CD4-positive, alpha-beta T cell (primary cell): Measurements from ENCODE around the gene BMX. TPM values are rescaled to one million over a fixed set of nuclear protein-coding genes. Genes with fewer than 3 reads are reported as not detected.

Experiments
- ATAC-seq: fragments of 200-7000 bp; cut with Tn5 transposase; one replicate; pipeline ENCODE4 v1.10.0; 2022; ENCODE audit warnings: mild to moderate bottlenecking; ENCODE audit not compliant: poor library complexity
- CTCF ChIA-PET: fragments of 350-600 bp; sonication (Branson Sonifier 250); formaldehyde crosslinking; loops from one replicate; lab custom pipeline; 2021; ENCODE audit warnings: antibody characterized with exemption, inconsistent platforms; lab: Charles Lee
- POLR2A ChIA-PET: fragments of 350-600 bp; sonication (Branson Sonifier 250); formaldehyde crosslinking; loops from one replicate; lab custom pipeline; 2021; ENCODE audit warnings: antibody characterized with exemption, inconsistent platforms; lab: Charles Lee
- DNase-seq, 14 experiments: peaks; one replicate each; pipeline ENCODE4 v3.0.0-alpha.2; 2013 to 2020; ENCODE audit warnings: mixed read lengths in 2 of 14
- H3K27ac ChIP-seq, 2 donors: one replicate each; pipeline versions ENCODE4 v1.5.1 to v1.7.0; 2013; ENCODE audit warnings: low read length in 2 of 2, low read depth in 1 of 2, mild to moderate bottlenecking in 1 of 2
- H3K27me3 ChIP-seq, 2 experiments: 1 replicate in 1 of 2; 2 replicates in 1 of 2; pipeline versions ENCODE4 v1.6.1 to v1.7.0; 2013; ENCODE audit warnings: low read length in 2 of 2, control low read depth in 1 of 2, mild to moderate bottlenecking in 1 of 2, moderate library complexity in 1 of 2; ENCODE audit not compliant: insufficient read depth in 2 of 2, control insufficient read depth in 1 of 2
- H3K36me3 ChIP-seq: one replicate; pipeline ENCODE4 v1.6.1; 2013; ENCODE audit warnings: low read length, control low read depth; ENCODE audit not compliant: insufficient read depth
- H3K4me1 ChIP-seq: one replicate; pipeline ENCODE4 v1.6.1; 2013; ENCODE audit warnings: low read length, control low read depth; ENCODE audit not compliant: insufficient read depth
- H3K4me3 ChIP-seq: one replicate; pipeline ENCODE4 v1.5.1; 2013; ENCODE audit warnings: mild to moderate bottlenecking, low read length, moderate library complexity
- H3K9me3 ChIP-seq, 2 experiments: 1 replicate in 1 of 2; 2 replicates in 1 of 2; pipeline versions ENCODE4 v1.6.1 to v1.7.0; 2013; ENCODE audit warnings: low read length in 2 of 2, mild to moderate bottlenecking in 2 of 2, control low read depth in 1 of 2, moderate library complexity in 1 of 2; ENCODE audit not compliant: control insufficient read depth in 1 of 2, insufficient read depth in 1 of 2
- H3K27ac Mint-ChIP-seq: one replicate; pipeline ENCODE4 v1.8.0; 2020; ENCODE audit warnings: mixed read lengths
- H3K27me3 Mint-ChIP-seq: one replicate; pipeline ENCODE4 v1.8.0; 2021; ENCODE audit warnings: mixed read lengths
- H3K36me3 Mint-ChIP-seq: one replicate; pipeline ENCODE4 v1.8.0; 2021; ENCODE audit warnings: low read depth, mixed read lengths
- H3K4me1 Mint-ChIP-seq: one replicate; pipeline ENCODE4 v1.8.0; 2021; ENCODE audit warnings: low read depth, mixed read lengths
- H3K4me3 Mint-ChIP-seq: one replicate; pipeline ENCODE4 v1.8.0; 2020; ENCODE audit warnings: mild to moderate bottlenecking, mixed read lengths
- H3K9me3 Mint-ChIP-seq: one replicate; pipeline ENCODE4 v1.8.0; 2020; ENCODE audit warnings: mixed read lengths
- CTCF ChIP-seq: fragments of 200-600 bp; IDR thresholded peaks from one replicate; pipeline ENCODE4 v1.8.0; 2022; ENCODE audit warnings: antibody characterized with exemption, mild to moderate bottlenecking
- intact Hi-C, 2 experiments: fragments of 100-400 bp; cut with DNase I in 1 of 2; cut with micrococcal nuclease in 1 of 2; formaldehyde crosslinking; loops; one replicate each; pipeline versions ENCODE4 v1.15.1 to v1.9.0; 2023 to 2025; cut with DNase I, micrococcal nuclease
- total RNA-seq, 174 experiments: library from RNA in 2 of 174; stranded (reverse) in 2 of 174; gene quantifications; one replicate each; pipeline ENCODE4 v1.2.3 and lab custom pipeline; 2021 to 2026

The BMX gene
- total RNA-seq, 2 experiments from 2014 or later: not detected

GRCh38 chrX:15509845-15510244 is 9.2 kb downstream of the BMX start:
- H3K4me1 ChIP-seq: no peaks in the 10 kb centered on the region
- ChIA-PET CTCF (no interaction called here), POLR2A (no interaction called here)
- H3K9me3 ChIP-seq: no peaks in the 10 kb centered on the region
- Mint-ChIP-seq H3K4me3 (no peak overlapping the region), H3K36me3 (no peaks in the 10 kb centered on the region), H3K4me1 (no peaks in the 10 kb centered on the region), H3K9me3 (no peaks in the 10 kb centered on the region), H3K27ac (no peak overlapping the region), H3K27me3 (no peaks in the 10 kb centered on the region)
- TF ChIP-seq CTCF: no peak
- H3K4me3 ChIP-seq: no peak overlapping the region
- H3K36me3 ChIP-seq: no peaks in the 10 kb centered on the region
- no peak overlapping the region for H3K27ac ChIP-seq
- ATAC-seq (no peak), DNase-seq (no peak)
- H3K27me3 ChIP-seq: peaks cover 0 to 4% of the 10 kb centered on the region in 2 experiments
- intact Hi-C loops: no loop called here

- H3K27me3 ChIP-seq: peaks cover 0 to 4% of the 10 kb centered on the region in 2 experiments
- no peaks in the 10 kb centered on the region for H3K36me3 ChIP-seq
- H3K9me3 ChIP-seq: no peaks in the 10 kb centered on the region
- no peak overlapping the region for H3K4me3 ChIP-seq
- ChIA-PET CTCF (no interaction called here), POLR2A (no interaction called here)
- no peak overlapping the region for H3K27ac Mint-ChIP-seq
- no peaks in the 10 kb centered on the region for H3K9me3 Mint-ChIP-seq
- H3K27me3 Mint-ChIP-seq: no peaks in the 10 kb centered on the region
- no peaks in the 10 kb centered on the region for H3K36me3 Mint-ChIP-seq
- H3K27ac ChIP-seq: no peak overlapping the region
- intact Hi-C loops: no loop called here
- H3K4me1 Mint-ChIP-seq: no peaks in the 10 kb centered on the region
- no peaks in the 10 kb centered on the region for H3K4me1 ChIP-seq
- no peak for TF ChIP-seq CTCF
- H3K4me3 Mint-ChIP-seq: no peak overlapping the region
- ATAC-seq (no peak), DNase-seq (no peak)
Observed at GRCh38 chrX:15511563-15511962, 11.0 kb downstream of the BMX start.

- no peaks in the 10 kb centered on the region for H3K36me3 Mint-ChIP-seq
- H3K9me3 Mint-ChIP-seq: no peaks in the 10 kb centered on the region
- ChIA-PET POLR2A (no interaction called here), CTCF (no interaction called here)
- Histone ChIP-seq H3K27ac (no peak overlapping the region), H3K9me3 (no peaks in the 10 kb centered on the region), H3K27me3 (peaks cover 0 to 4% of the 10 kb centered on the region in 2 experiments), H3K4me3 (no peak overlapping the region), H3K4me1 (no peaks in the 10 kb centered on the region), H3K36me3 (no peaks in the 10 kb centered on the region)
- H3K4me1 Mint-ChIP-seq: no peaks in the 10 kb centered on the region
- TF ChIP-seq CTCF: no peak
- ATAC-seq (no peak), DNase-seq (no peak)
- no peak overlapping the region for H3K27ac Mint-ChIP-seq
- no peak overlapping the region for H3K4me3 Mint-ChIP-seq
- H3K27me3 Mint-ChIP-seq: no peaks in the 10 kb centered on the region
- intact Hi-C loops: no loop called here
Observed at GRCh38 chrX:15512401-15512965, 11.9 kb downstream of the BMX start.
